GM19328 (cell line): ENCODE measurements around the gene DAB2IP.
"Not testable (repeated sequence)": the region's sequence is repeated elsewhere in the genome, so short reads cannot be mapped to it uniquely, and the experiment has no call there.

Source experiments
- ATAC-seq: cut with Tn5 transposase; IDR thresholded peaks from one replicate; pipeline ENCODE4 v1.9.1; 2021; ENCODE audit warnings: mild to moderate bottlenecking, moderate library complexity; ENCODE audit not compliant: unreplicated experiment

The DAB2IP gene

GRCh38 chr9:121785673-121786542 lies 134.5 kb downstream of the DAB2IP start:
- no peak for ATAC-seq

- ATAC-seq = no peak
These were observed 135.1 kb downstream of the DAB2IP start for GRCh38 chr9:121786543-121786948.

GRCh38 chr9:121786998-121787422 lies 135.6 kb downstream of the DAB2IP start:
- ATAC-seq = no peak

GRCh38 chr9:121788686-121789366 lies 137.4 kb downstream of the DAB2IP start:
- no peak for ATAC-seq

- no peak for ATAC-seq
These were observed 139.4 kb downstream of the DAB2IP start for GRCh38 chr9:121790841-121791240.

- ATAC-seq = not testable (repeated sequence)
These were observed 141.0 kb downstream of the DAB2IP start for GRCh38 chr9:121792476-121792875.

- not testable (repeated sequence) for ATAC-seq
These were observed 142.9 kb downstream of the DAB2IP start for GRCh38 chr9:121794334-121794733.

- ATAC-seq = no peak
These were observed 145.6 kb downstream of the DAB2IP start for GRCh38 chr9:121797081-121797480.

- ATAC-seq = no peak
These were observed 147.5 kb downstream of the DAB2IP start for GRCh38 chr9:121798941-121799340.

GRCh38 chr9:121800376-121800775 lies 148.9 kb downstream of the DAB2IP start:
- ATAC-seq = no peak

GRCh38 chr9:121801579-121801978 lies 150.1 kb downstream of the DAB2IP start:
- no peak for ATAC-seq

- no peak for ATAC-seq
These were observed 151.3 kb downstream of the DAB2IP start for GRCh38 chr9:121802753-121803152.

GRCh38 chr9:121807069-121807822 lies 155.8 kb downstream of the DAB2IP start:
- ATAC-seq = no peak

- ATAC-seq = no peak
These were observed 156.4 kb downstream of the DAB2IP start for GRCh38 chr9:121807823-121808278.

GRCh38 chr9:121808781-121809180 lies 157.3 kb downstream of the DAB2IP start:
- no peak for ATAC-seq

- ATAC-seq = no peak
These were observed 158.1 kb downstream of the DAB2IP start for GRCh38 chr9:121809356-121810050.

GRCh38 chr9:121810489-121810888 lies 159.1 kb downstream of the DAB2IP start:
- no peak for ATAC-seq

GRCh38 chr9:121811140-121811539 lies 159.7 kb downstream of the DAB2IP start:
- no peak for ATAC-seq

- no peak for ATAC-seq
These were observed 160.3 kb downstream of the DAB2IP start for GRCh38 chr9:121811751-121812150.

GRCh38 chr9:121812159-121812735 lies 160.8 kb downstream of the DAB2IP start:
- no peak for ATAC-seq
